22Rv1 (cell line): Measurements from ENCODE around the gene ZYX.

Source experiments
- H3K27ac ChIP-seq: fragments of 450-650 bp; 2 replicates; pipeline ENCODE4 v1.5.1; 2017
- ZFX ChIP-seq: fragments of 450-650 bp; IDR thresholded peaks from 2 replicates; pipeline ENCODE4 v1.6.1; 2017; ENCODE audit warnings: antibody characterized with exemption, borderline replicate concordance
- TF ChIP-seq, protein P1 (sequence below): fragments of 450-650 bp; IDR thresholded peaks from 2 replicates; pipeline ENCODE4 v1.5.1; 2017; ENCODE audit warnings: mild to moderate bottlenecking

ZYX gene

DNA sequence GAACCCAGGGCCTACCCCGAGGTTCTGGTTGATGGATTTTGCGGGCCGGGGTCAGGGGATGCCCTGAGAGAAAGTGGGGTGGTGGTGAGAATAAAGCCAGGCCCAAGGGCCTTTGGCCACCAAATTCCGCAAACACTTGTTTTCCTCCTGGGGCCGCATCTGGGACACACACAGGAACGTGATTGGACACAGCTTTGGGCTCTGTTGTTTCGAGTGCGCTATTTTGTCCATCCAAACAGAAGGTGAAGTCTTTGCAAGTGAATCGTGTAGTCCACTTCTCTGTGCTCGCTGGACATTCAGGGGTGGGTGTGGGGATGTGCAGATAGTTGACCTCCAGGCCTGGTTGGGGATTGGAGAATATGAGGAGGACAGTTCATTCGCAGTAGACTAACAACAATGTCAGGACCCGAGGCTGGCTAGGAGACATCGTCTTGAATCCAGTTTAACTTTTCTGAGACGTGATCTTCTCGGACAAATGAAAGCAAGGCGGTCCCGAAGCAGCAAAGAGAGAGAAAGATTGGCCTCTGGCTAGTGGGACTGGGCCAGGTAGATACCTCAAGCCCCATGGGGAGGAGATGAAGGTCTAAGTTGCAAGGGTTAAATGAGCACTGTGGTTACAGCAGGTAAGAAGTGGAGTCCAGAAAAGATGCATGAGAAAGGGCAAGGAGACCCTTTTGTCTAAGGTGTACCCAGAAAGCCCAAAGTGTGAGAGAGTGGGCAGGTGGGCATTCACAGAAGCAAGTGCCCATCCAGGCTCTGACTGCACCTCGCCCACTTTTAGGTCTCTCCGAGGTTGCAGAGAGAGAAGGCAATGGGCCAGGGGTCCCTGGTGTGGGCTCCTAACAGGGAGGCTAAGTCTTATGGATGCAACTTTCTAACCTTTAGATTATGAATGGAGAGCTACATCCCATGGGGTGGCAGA, 17.9 kb upstream of the ZYX start:
- H3K27ac ChIP-seq: no peak overlapping the region
- TF ChIP-seq, protein P1, sequence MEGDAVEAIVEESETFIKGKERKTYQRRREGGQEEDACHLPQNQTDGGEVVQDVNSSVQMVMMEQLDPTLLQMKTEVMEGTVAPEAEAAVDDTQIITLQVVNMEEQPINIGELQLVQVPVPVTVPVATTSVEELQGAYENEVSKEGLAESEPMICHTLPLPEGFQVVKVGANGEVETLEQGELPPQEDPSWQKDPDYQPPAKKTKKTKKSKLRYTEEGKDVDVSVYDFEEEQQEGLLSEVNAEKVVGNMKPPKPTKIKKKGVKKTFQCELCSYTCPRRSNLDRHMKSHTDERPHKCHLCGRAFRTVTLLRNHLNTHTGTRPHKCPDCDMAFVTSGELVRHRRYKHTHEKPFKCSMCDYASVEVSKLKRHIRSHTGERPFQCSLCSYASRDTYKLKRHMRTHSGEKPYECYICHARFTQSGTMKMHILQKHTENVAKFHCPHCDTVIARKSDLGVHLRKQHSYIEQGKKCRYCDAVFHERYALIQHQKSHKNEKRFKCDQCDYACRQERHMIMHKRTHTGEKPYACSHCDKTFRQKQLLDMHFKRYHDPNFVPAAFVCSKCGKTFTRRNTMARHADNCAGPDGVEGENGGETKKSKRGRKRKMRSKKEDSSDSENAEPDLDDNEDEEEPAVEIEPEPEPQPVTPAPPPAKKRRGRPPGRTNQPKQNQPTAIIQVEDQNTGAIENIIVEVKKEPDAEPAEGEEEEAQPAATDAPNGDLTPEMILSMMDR: no peak
- TF ChIP-seq ZFX: no peak

- no peak overlapping the region for H3K27ac ChIP-seq
- no peak for TF ChIP-seq ZFX
- TF ChIP-seq, protein P1: no peak
These were observed 13.2 kb upstream of the ZYX start for GRCh38 chr7:143367972-143368371.

DNA sequence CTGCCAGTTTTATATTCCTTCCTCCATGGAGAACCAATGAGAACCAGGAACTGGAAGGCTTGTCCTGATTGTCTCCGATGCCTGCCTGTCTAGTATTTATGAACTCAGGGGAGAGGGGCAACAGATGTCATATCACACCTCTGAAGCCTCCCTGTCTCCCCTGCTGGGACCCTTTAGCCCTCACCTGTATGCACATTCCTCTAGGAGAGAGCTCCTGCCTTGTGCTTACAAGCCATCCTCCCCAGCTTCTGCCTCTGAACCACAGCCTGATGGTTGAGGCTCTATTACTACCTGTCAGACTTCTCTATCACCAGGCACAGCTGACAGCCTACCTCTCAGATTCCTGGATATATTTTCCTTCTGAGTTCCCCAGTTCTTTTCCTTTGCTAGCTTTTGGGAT, 12.8 kb upstream of the ZYX start:
- TF ChIP-seq ZFX: no peak
- TF ChIP-seq, protein P1: no peak

DNA sequence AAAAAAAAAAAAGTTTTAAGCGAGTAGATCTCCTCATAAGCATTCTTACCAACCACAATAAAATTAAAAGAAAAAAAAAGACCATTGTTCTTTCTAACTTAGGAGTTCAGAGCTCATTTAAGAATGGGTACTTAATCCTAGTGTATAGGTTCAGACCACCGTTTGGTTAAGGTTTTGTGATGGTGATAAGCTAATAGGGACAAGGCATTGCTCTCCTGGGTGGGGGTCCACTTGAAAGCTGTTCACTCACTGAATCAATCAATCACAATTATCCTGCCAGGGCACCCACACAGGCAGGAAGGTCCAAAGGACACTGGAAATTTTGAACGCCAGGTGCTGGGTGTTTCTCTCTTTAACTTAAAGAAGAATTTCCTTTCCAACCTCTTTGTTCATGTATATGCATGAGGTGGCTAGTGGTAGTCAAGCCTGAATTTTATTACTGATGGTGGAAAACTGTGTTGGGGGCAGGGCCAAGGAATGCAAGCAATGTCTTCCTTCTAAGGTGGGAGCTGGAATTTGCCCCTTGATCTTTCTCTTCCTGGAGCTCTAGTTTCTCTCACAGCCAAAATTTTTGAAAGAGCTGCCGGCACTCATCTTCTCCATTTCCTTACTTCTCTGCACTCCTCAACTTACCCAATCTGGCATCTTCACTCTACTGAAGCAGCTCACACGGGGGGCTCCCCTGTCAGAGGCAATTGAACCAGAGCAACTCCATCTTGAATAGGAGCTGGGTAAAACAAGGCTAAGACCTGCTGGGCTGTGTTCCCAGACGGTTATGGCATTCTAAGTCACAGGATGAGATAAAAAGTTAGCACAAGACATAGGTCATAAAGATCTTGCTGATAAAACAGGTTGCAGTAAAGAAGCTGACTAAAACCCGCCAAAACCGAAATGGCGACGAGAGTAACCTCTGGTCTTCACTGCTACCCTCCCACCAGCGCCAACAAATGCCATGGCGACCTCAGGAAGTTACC, 11.2 kb upstream of the ZYX start:
- no peak overlapping the region for H3K27ac ChIP-seq
- TF ChIP-seq, protein P1: no peak
- no peak for TF ChIP-seq ZFX

More for the DNA sequence above, 12.8 kb upstream of the ZYX start:
- H3K27ac ChIP-seq: no peak overlapping the region

- TF ChIP-seq, protein P1: no peak
- no peak for TF ChIP-seq ZFX
- no peak overlapping the region for H3K27ac ChIP-seq
These were observed 9.1 kb upstream of the ZYX start for GRCh38 chr7:143372070-143372469.

DNA sequence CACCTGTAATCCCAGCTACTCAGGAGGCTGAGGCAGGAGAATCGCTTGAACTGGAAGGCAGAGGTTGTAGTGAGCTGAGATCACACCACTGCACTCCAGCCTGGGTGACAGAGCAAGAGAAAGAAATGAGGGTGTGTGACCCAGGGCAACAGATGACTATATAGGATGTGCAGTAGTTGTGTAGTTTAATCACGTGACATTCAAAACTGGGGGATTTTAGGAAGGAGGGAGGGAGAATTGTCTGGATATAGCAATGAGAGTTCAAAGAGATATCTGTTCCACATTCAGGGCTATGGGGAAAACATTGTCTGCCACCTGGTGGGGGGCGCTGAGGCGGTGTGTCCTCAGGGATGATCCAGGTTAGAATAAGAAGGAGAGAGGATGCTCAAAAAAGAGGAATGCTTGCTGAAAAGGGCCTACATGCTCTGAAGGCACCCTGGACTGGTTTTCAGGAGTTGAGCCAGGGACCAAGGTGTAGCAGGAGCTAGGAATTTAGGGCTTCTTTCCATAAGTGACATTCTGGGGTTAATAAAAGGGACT, 7.8 kb upstream of the ZYX start:
- no peak overlapping the region for H3K27ac ChIP-seq
- TF ChIP-seq ZFX: no peak
- TF ChIP-seq, protein P1: no peak
